ENCODE results near the gene ANAPC16.

- no peak for TF ChIP-seq POLR2AphosphoS5 (IDR thresholded peaks at IDR 0.05; ENCODE audit: low read depth, low read length)
- TF ChIP-seq PAX5 (IDR thresholded peaks at IDR 0.05; ENCODE audit: insufficient read depth, low read length, severe bottlenecking): no peak
- no peak for TF ChIP-seq SPI1 (IDR thresholded peaks at IDR 0.05; ENCODE audit: low read depth, low read length)
- TF ChIP-seq POLR2A (IDR thresholded peaks at IDR 0.05; ENCODE audit: low read depth, low read length): no peak
- TF ChIP-seq TAF1 (IDR thresholded peaks at IDR 0.05; ENCODE audit: low read depth, low read length): no peak
- no peak for TF ChIP-seq POU2F2 (IDR thresholded peaks at IDR 0.05; ENCODE audit: low read depth, low read length)
These were observed 5.5 kb downstream of the ANAPC16 start for GRCh38 chr10:72221278-72221677.

Measured in GM12891 (cell line).